KMS-11 (cell line): ENCODE results near the gene PDE6B.

Source experiments
- H2AFZ ChIP-seq: fragments of 200-600 bp; sonication (generic); 2 replicates; pipeline ENCODE4 v1.6.1; 2016; ENCODE audit warnings: antibody characterized with exemption, mixed run types, low read depth
- H3K27ac ChIP-seq: fragments of 200-600 bp; sonication (generic); 2 replicates; pipeline ENCODE4 v1.6.1; 2016; ENCODE audit warnings: mild to moderate bottlenecking, mixed run types
- H3K27me3 ChIP-seq: fragments of 200-600 bp; sonication (generic); 2 replicates; pipeline ENCODE4 v1.6.1; 2017; ENCODE audit warnings: mild to moderate bottlenecking, low read depth, mixed run types, moderate library complexity; ENCODE audit not compliant: insufficient read depth
- H3K36me3 ChIP-seq: fragments of 200-600 bp; sonication (generic); 2 replicates; pipeline ENCODE4 v1.6.1; 2017; ENCODE audit warnings: mild to moderate bottlenecking, mixed run types; ENCODE audit not compliant: insufficient read depth
- H3K4me1 ChIP-seq: fragments of 200-600 bp; sonication (generic); 2 replicates; pipeline ENCODE4 v1.6.1; 2016; ENCODE audit warnings: mild to moderate bottlenecking, low read depth, mixed run types; ENCODE audit not compliant: poor library complexity, severe bottlenecking
- H3K4me2 ChIP-seq: fragments of 200-600 bp; sonication (generic); 2 replicates; pipeline ENCODE4 v1.7.0; 2016; ENCODE audit warnings: mild to moderate bottlenecking, mixed run types
- H3K4me3 ChIP-seq: fragments of 200-600 bp; sonication (generic); IDR thresholded peaks from 2 replicates; pipeline ENCODE4 v1.6.1; 2017; ENCODE audit warnings: low read depth, low read length, mixed read lengths; ENCODE audit not compliant: insufficient read depth
- H3K79me2 ChIP-seq: fragments of 200-600 bp; sonication (generic); 2 replicates; pipeline ENCODE4 v1.6.1; 2016; ENCODE audit warnings: low read depth, mixed run types; ENCODE audit not compliant: insufficient read depth
- H3K9ac ChIP-seq: fragments of 200-600 bp; sonication (generic); 2 replicates; pipeline ENCODE4 v1.6.1; 2016; ENCODE audit warnings: mild to moderate bottlenecking, mixed run types
- H4K20me1 ChIP-seq: fragments of 200-600 bp; sonication (generic); 2 replicates; pipeline ENCODE4 v1.6.1; 2016; ENCODE audit warnings: mild to moderate bottlenecking, mixed run types; ENCODE audit not compliant: insufficient read depth
- TF ChIP-seq, protein P1 (sequence below): fragments of 200-600 bp; sonication (generic); conservative IDR thresholded peaks from 2 replicates; pipeline ENCODE4 v1.6.1; 2017; ENCODE audit warnings: low read depth, mild to moderate bottlenecking, antibody characterized with exemption, low read length, moderate library complexity, mixed read lengths

Gene PDE6B

DNA sequence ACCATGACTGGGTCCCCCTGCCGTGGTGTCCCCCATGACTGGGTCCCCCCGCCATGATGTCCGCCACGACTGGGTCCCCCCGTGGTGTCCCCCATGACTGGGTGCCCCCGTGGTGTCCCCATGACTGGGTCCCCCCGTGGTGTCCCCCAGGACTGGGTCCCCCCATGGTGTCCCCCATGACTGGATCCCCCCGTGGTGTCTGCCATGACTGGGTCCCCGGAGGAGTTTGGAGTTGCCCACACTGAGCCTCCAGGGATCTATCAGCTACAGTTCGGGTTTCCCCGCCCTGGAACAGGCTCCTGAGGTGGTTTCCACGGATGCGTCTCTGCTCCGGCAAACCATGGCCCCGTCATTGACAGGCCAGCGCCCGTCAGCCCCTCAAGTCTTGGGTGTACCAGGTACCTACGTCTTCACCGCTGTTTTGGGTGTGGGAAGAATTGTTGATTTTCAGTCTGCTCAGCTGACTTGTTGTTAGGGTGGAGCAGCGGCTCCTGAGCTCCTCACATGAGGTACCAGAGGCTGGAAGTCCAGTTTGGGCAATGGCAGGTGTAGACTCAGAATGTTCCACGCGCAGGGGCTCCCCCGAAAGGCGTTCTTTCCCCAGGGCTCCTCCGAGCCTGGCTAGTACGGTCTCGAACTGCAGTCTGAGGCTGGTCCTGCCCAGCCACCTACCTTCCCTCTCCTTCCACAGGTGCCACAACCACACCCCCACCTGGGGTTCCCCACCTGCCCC, 8.3 kb upstream of the PDE6B start:
- Histone ChIP-seq H3K4me3 (no peak overlapping the region), H3K79me2 (no peaks in the 10 kb centered on the region), H3K27me3 (no peaks in the 10 kb centered on the region; the same call in 1 of the 2 replicates), H3K9ac (no peak overlapping the region), H2AFZ (no peak overlapping the region), H3K4me1 (no peaks in the 10 kb centered on the region), H4K20me1 (no peaks in the 10 kb centered on the region), H3K27ac (no peak overlapping the region), H3K36me3 (no peaks in the 10 kb centered on the region), H3K4me2 (no peak overlapping the region)
- TF ChIP-seq, protein P1, sequence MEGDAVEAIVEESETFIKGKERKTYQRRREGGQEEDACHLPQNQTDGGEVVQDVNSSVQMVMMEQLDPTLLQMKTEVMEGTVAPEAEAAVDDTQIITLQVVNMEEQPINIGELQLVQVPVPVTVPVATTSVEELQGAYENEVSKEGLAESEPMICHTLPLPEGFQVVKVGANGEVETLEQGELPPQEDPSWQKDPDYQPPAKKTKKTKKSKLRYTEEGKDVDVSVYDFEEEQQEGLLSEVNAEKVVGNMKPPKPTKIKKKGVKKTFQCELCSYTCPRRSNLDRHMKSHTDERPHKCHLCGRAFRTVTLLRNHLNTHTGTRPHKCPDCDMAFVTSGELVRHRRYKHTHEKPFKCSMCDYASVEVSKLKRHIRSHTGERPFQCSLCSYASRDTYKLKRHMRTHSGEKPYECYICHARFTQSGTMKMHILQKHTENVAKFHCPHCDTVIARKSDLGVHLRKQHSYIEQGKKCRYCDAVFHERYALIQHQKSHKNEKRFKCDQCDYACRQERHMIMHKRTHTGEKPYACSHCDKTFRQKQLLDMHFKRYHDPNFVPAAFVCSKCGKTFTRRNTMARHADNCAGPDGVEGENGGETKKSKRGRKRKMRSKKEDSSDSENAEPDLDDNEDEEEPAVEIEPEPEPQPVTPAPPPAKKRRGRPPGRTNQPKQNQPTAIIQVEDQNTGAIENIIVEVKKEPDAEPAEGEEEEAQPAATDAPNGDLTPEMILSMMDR: no peak

DNA sequence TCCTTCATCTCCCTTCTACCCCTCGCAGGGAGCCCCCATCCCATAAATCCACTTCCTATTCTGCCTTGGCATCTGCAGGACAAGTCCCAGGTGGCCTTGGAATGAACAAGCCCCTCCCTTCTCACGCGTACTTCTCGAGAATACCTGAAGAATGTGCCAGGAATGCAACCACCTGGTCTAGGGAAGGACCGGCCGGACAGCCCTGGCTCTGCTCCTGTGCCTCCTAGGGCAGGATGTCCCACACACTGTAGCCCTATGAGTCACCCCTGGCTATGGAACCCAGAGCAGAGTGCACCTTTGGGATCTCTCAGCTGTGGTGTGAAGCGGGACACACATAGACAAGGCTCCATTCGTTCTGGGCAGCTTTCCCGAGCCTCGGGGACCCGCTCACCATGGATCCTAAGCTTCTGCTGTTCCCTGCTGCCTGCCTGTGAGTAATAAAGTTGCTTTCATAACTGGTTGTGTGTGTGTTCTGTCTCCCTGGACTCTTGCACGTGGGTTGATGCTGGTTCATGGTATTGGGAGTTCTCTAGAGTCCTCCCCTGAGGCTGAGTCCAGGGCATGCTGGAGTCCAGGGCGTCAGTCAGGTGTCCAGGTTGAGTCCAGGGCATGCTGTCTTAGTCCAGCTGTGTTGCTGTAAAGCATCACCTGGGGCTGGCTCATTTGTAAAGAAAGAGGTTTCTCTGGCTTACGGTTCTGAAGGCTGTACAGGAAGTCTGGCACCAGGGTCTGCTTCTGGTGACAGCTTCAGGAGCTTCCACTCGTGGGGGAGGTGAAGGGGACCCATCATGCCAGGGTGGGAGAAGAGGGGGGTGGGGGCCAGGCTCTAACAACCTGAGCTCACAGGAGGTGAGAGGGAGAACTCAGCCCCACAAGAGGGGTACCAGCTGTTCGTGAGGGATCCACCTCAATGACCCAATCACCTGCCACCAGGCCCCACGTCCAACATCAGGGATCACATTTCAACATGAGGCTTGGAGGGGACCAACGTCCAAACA, 7.4 kb upstream of the PDE6B start:
- Histone ChIP-seq H3K36me3 (no peaks in the 10 kb centered on the region), H3K4me3 (no peak overlapping the region), H4K20me1 (no peaks in the 10 kb centered on the region), H3K4me2 (no peak overlapping the region), H3K27ac (no peak overlapping the region), H3K79me2 (no peaks in the 10 kb centered on the region), H3K27me3 (no peaks in the 10 kb centered on the region; the same call in 1 of the 2 replicates), H3K4me1 (no peaks in the 10 kb centered on the region), H2AFZ (no peak overlapping the region), H3K9ac (no peak overlapping the region)
- TF ChIP-seq, protein P1: no peak

DNA sequence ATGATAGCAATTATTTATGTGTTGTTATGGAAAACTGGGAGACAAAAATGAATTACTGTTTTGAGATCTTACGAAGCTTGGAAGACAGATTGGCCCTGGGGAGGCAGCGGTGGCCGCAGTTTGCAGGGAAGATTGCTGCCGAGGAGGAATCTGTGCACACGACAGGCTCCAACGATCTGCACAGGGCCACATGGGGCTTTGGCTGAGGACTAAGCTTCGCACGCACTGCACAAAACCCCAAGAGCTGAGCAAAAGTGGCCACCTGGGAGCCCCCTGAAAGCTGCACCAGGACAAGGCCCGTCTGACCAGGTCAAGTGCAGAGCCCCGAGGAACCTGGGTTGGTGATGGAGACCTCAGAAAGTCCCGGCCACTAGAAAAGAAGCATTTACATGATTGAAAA, 5.2 kb upstream of the PDE6B start:
- no peaks in the 10 kb centered on the region for H3K4me1 ChIP-seq
- H4K20me1 ChIP-seq: no peaks in the 10 kb centered on the region
- H3K79me2 ChIP-seq: no peaks in the 10 kb centered on the region
- H3K27ac ChIP-seq: no peak overlapping the region
- H3K4me3 ChIP-seq: no peak overlapping the region
- no peaks in the 10 kb centered on the region; the same call in 1 of the 2 replicates for H3K27me3 ChIP-seq
- no peak overlapping the region for H2AFZ ChIP-seq
- no peak overlapping the region for H3K4me2 ChIP-seq
- no peak overlapping the region for H3K9ac ChIP-seq
- no peaks in the 10 kb centered on the region for H3K36me3 ChIP-seq
- TF ChIP-seq, protein P1: no peak

DNA sequence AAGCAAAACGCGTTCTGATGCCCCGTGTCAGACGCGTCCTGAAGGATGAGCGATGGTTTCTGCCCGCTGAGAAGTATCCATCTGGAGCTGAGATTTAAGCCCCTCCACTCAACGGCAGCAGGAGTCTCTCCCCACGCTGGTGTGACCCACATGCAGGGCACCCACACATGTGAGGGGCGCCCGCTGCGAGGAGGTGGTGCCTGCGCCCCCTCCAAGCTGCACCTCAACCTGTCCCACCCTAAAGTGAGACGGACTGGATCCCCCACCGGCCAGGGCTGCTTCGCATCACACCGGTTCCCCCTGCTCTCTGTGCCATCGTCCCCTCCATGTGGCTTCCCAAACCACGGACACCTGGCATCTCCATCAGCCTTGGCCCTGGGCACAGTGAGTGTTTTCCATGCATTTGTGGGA, 4.5 kb upstream of the PDE6B start:
- Histone ChIP-seq H3K27me3 (no peaks in the 10 kb centered on the region; the same call in 1 of the 2 replicates), H2AFZ (no peak overlapping the region), H3K79me2 (no peaks in the 10 kb centered on the region), H4K20me1 (no peaks in the 10 kb centered on the region), H3K27ac (no peak overlapping the region), H3K9ac (no peak overlapping the region), H3K36me3 (no peaks in the 10 kb centered on the region), H3K4me3 (no peak overlapping the region), H3K4me2 (no peak overlapping the region), H3K4me1 (no peaks in the 10 kb centered on the region)
- TF ChIP-seq, protein P1: no peak
